GM21526 (cell line): ENCODE measurements around the gene FBXW10.
"Not testable (repeated sequence)": the region's sequence is repeated elsewhere in the genome, so short reads cannot be mapped to it uniquely, and the experiment has no call there.

Source experiments
- ATAC-seq: cut with Tn5 transposase; IDR thresholded peaks from one replicate; pipeline ENCODE4 v1.9.1; 2021; ENCODE audit warnings: moderate library complexity; ENCODE audit not compliant: unreplicated experiment, low FRiP score

Gene FBXW10

GRCh38 chr17:18743699-18744421 is at the start of gene FBXW10:
FBXW10 (plus strand) TSS chr17:18744054; CDS start chr17:18744245, 191 bp downstream.
- not testable (repeated sequence) for ATAC-seq

- not testable (repeated sequence) for ATAC-seq
These were observed 48.7 kb upstream of the FBXW10 start for GRCh38 chr17:18695143-18695542.

DNA sequence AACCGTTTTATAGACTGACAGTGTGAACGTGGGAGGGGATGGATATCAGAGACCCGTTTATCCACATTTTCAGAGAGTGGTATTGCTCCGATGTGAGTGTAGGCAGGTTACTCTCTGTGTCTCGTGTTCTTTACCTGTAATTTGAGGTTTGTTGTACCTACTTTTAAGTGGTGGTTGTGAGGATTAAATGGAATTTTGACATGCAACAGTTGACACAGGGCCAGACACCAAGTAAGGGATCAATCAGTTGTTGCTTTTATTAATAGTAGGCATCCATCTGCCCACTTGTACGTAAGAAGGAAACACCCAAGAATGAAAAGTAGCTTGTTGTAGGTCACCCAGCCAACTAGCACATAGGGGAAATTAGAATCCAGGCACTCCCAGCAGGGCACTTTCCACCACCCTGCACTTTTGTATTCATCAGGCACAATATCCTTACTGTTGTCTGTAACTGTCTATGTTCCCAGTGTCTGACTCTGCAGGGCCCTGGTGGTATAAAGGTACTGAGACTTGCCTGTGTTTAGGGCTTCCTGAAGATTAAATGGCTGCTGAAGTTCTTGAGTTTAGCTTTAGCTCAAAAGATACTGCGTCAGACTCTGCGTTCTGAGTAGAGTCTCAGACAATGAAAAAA is 45.3 kb upstream of the FBXW10 start:
- not testable (repeated sequence) for ATAC-seq

- not testable (repeated sequence) for ATAC-seq
These were observed 37.9 kb upstream of the FBXW10 start for GRCh38 chr17:18705955-18706354.

GRCh38 chr17:18708215-18708614 is 35.6 kb upstream of the FBXW10 start:
- not testable (repeated sequence) for ATAC-seq

GRCh38 chr17:18712354-18712999 is 31.4 kb upstream of the FBXW10 start:
- not testable (repeated sequence) for ATAC-seq

DNA sequence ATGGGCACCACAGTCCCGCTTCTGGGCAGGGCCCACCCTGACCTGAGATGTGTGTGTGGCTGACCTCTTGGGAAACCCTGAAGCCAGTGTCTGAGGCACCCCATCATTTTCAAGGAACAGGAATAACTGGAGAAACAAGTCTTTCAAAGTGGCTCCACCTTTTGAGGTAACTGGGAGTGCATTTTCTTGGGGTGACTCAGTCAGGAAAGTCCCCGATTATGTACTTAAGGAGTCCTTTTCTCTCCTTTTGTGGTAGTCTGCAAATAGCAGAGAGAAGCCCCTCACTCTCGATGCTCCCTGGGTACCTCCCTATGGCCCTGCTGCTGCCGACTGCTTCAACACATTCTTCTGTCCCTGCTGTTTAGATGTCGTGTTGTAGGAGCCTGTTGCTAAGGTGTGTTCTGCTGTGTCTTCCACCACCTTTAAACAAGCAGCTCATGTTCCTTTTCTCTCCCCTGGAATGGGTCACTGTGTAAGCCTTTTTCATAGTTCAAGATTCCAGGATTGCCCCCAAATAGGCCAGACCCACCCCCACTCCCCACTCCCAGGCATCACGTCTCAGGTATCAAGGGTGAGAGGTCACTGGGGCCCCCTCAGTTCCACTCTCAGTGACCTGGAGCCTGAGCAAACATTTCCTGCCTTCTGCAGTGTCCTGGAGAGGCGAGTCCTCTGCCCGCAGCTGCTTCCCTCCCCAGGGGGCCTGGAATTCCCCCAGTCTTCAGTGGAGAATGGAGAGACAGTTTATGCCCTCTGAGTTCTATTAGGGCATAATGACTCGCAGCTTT is 25.0 kb upstream of the FBXW10 start:
- not testable (repeated sequence) for ATAC-seq

GRCh38 chr17:18719428-18720110 is 24.3 kb upstream of the FBXW10 start:
- not testable (repeated sequence) for ATAC-seq

- ATAC-seq, result not testable (repeated sequence)
These were observed 21.9 kb upstream of the FBXW10 start for GRCh38 chr17:18721775-18722547.

GRCh38 chr17:18722612-18723011 is 21.2 kb upstream of the FBXW10 start:
- ATAC-seq, result not testable (repeated sequence)

DNA sequence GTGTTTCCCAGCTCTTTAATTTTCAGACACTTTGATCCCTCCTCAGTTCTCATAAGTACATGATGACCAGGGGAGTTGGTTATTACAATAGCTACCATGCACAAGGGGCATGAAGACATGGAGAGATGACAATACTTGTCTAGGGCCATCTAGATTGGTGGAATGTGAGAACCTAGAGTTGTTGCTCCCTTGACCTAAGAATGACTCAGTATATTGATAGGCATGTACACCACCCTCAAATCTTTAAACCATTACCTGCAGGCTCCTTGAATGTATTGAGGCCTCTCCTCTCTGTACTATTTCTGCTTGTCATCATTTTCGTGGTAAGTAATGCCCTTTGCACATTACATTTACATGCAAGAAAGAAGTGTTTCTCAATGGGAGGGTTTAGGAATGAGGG is 20.3 kb upstream of the FBXW10 start:
- ATAC-seq, result not testable (repeated sequence)

DNA sequence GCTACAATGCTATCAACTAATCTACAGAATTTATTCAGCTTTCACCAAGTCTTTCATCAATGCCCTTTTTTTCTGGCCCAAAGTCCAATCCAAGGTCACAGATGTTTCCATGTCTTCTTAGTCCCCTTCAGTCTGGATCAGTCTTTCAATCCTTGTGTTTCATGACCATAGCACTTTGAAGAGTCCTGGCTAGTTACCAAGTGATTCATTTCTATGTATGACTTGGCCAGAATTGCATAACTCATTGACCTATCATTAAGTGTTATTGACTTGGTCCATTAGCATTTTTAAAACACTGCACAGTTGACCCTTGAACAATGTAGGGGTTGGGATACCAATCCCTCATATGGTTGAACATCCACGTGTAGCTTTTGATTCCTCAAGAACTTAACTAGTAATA is 11.4 kb upstream of the FBXW10 start:
- not testable (repeated sequence) for ATAC-seq

DNA sequence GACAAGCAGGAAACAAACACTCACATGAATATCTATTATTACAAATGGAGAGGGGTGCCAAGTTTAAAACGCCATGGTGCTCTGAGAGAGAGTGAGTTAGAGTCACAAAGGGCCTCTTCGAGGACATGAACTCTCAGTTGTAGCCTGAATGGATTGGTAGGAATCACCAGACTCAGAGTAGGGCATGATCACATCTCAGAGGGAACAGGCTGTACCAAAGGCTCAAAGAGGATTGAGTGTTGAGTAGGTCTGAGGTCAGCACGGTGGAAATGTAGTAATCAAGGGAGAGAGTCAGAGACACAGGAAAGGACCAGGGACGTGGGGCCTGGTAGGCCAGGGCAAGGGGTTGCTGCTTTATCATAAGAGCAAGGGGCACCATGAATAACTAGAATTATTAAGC is 10.5 kb upstream of the FBXW10 start:
- ATAC-seq, result not testable (repeated sequence)

- ATAC-seq, result not testable (repeated sequence)
These were observed 4.0 kb upstream of the FBXW10 start for GRCh38 chr17:18739616-18740391.

DNA sequence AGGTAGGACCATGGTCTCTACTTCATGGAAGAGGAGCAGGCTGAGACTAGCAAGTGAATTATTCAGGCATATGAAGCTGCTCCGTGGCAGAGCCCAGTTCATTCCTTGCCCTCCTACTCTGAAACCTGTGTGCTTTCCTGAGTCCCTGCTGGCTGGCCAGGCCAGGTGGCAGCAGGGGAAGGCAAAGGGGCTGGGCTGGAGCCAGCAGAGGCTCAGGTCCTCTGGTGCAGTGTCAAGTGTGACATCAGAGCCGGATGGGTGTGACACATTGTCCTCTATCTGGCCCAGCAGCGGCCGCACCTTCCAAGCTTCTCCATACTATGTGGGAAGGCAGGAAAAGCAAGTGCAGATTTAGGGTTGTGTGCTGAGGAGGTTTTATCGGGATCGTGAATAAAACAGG is 2.6 kb upstream of the FBXW10 start:
- not testable (repeated sequence) for ATAC-seq

DNA sequence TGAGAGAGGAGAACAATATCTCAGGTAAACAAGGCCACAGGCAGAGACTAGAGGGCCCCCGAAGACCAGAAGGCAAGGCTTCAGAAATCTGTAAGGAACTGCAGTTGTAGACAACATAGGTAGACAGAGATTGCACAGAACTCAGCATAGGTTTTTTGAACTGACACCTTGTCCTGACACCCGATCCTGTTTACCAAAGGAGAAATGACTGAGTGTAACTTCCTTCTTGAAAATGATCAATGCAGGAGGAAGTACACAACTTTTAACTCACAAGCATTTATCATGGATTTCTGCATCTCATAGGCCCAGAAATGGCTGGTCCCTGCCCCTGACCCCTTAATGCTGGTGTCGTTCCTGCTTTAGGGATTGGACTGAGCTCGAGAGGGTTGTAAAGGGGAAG is 872 bp downstream of the FBXW10 start:
- ATAC-seq, result not testable (repeated sequence)

- not testable (repeated sequence) for ATAC-seq
These were observed 2.7 kb downstream of the FBXW10 start for GRCh38 chr17:18746551-18746950.

- ATAC-seq, result not testable (repeated sequence)
These were observed 3.6 kb downstream of the FBXW10 start for GRCh38 chr17:18747501-18747900.

GRCh38 chr17:18750242-18750641 is 6.4 kb downstream of the FBXW10 start:
- not testable (repeated sequence) for ATAC-seq
